Psoas muscle (tissue), 8 donors: ENCODE measurements around the gene GLI1. TPM values are rescaled to one million over a fixed set of nuclear protein-coding genes. Genes with fewer than 3 reads are reported as not detected.
A peak's percentile ranks its signal among the peaks of the same experiment; 100 is the strongest.
"Not testable (repeated sequence)": the region's sequence is repeated elsewhere in the genome, so short reads cannot be mapped to it uniquely, and the experiment has no call there.

ENCODE experiments used
- ATAC-seq, 4 donors: fragments of 200-7000 bp; cut with Tn5 transposase; one replicate each; pipeline ENCODE4 v1.9.1; 2020; ENCODE audit warnings: moderate library complexity in 3 of 4, mild to moderate bottlenecking in 2 of 4
- DNase-seq, 2 donors: peaks; one replicate each; pipeline ENCODE4 v3.0.0-alpha.2; 2020
- H3K27ac ChIP-seq: fragments of 200-600 bp; one replicate; pipeline ENCODE4 v1.8.0; 2022
- H3K27me3 ChIP-seq, 3 donors: fragments of 200-600 bp in 1 of 3; one replicate each; pipeline versions ENCODE4 v1.6.1 to v1.8.0; 2013 to 2022; ENCODE audit warnings: low read length in 2 of 3, mild to moderate bottlenecking in 2 of 3, moderate library complexity in 1 of 3; ENCODE audit not compliant: insufficient read depth in 3 of 3
- H3K36me3 ChIP-seq, 2 donors: fragments of 200-600 bp in 1 of 2; one replicate each; pipeline versions ENCODE4 v1.6.1 to v1.8.0; 2013 to 2022; ENCODE audit warnings: low read depth in 1 of 2, mild to moderate bottlenecking in 1 of 2, moderate library complexity in 1 of 2; ENCODE audit not compliant: insufficient read depth in 1 of 2
- H3K4me1 ChIP-seq: fragments of 200-600 bp; one replicate; pipeline ENCODE4 v1.8.0; 2022
- H3K4me3 ChIP-seq: fragments of 200-600 bp; one replicate; pipeline ENCODE4 v1.8.0; 2022; ENCODE audit warnings: mild to moderate bottlenecking
- H3K9me3 ChIP-seq: fragments of 200-600 bp; one replicate; pipeline ENCODE4 v1.8.0; 2022
- WGBS, 3 donors: extraction: QIAGEN DNeasy Blood & Tissue Kit; methylation state at CpG; one replicate each; pipeline versions ENCODE4 v1.1.6 to v1.1.7; 2013; 5-methylcytosine and 5-hydroxymethylcytosine counted together
- intact Hi-C, 2 donors: fragments of 100-400 bp; cut with DNase I; formaldehyde crosslinking; loops; one replicate each; pipeline versions ENCODE4 v1.11.0 to v1.14.2; 2022
- long read RNA-seq, 2 donors: library from polyadenylated mRNA; unstranded; transcript quantifications; one replicate each; pipeline ENCODE4 v2.0.0, GENCODE V29; 2021
- polyA plus RNA-seq, 3 donors: library from polyadenylated mRNA; stranded (reverse); fragments of 200-250 nt; gene quantifications; one replicate each; pipeline ENCODE4 v1.2.3, GENCODE V29; 2013
- total RNA-seq, 4 donors: library from RNA; stranded (reverse); fragmentation: NEBNext Ultra II Directional in 2 of 4; extraction: Animal tissue kit (Norgen Biotek cat#: 25700) in 2 of 4; gene quantifications; one replicate each; pipeline versions ENCODE4 v1.2.1 to v1.2.4, GENCODE V29; 2021 to 2023
- TF ChIP-seq, protein P1 (sequence below): fragments of 200-600 bp; IDR thresholded peaks from one replicate; pipeline ENCODE4 v1.8.0; 2022; ENCODE audit warnings: antibody characterized with exemption
- donor health status: healthy with polysubstance abuse.
- donor health status: DM: no; HTN: no; CAD: no; lungs with moderate emphysema.
- donor health status: Bipolar disorder and iron deficiency.
- donor health status: healthy.
- donor health status: DM: yes; HTN: yes; CAD: no.
- donor health status: DM: no; HTN: no; CAD: no.
- donor health status: DM: no; HTN: no; CAD: no.
- donor health status: DM: yes; HTN: yes; CAD: no.

The GLI1 gene
- total RNA-seq (under 1 TPM in 3 of 4 donors, not detected in 1; 0.07 to 0.86 (median 0.61) TPM), polyA plus RNA-seq (under 1 TPM; 0.21 to 0.34 (median 0.23) TPM)
- long read RNA-seq, donor 1, result 0 reads
- long read RNA-seq, donor 2, result 0 reads

DNA sequence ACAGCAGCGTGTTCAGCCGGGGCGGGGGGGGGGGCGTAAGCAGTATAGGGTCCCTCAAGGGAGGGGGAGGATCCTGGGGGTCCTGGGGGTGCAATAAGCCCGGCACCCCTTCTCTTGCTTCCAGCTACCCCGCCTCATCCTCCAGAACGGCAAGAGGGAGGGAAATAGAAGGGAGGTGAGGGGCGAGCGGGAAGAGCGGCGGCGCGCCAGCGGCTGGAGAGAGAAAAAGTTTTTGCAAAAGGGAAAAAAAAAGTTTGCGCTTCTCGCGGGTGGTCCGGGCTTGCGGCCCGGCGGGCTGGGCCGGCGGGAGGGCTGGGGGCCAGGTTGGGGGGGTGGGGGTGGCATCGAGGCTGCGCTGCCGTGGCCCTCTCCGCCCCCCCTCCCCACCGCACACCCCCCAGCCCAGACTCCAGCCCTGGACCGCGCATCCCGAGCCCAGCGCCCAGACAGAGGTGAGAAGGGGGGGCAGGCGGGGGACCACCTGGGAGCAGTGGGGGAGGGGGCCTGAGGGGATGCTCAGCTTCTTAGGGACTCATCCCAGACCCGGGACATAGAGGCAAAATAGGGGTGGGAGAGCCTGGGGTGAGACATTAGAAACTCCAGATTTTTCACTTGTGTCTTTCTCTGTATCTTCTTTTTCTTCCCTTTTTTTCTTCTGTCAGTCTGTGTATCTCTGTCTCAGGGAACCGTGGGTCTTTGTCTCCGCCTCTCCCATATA, at the start of gene GLI1:
TSS of gene GLI1 (plus strand) at position 36 of the 718 bp plus-strand sequence. CDS start 3,907 bp downstream, outside the sequence.
- peaks cover 35% of the 10 kb centered on the region for H3K4me1 ChIP-seq
- ATAC-seq, result no peak
- intact Hi-C loops, result loop anchor here (2.0 to 10.0 kb wide), 5 partner anchors 151 to 245 kb away; partner anchors contain the start of gene NXPH4 (in 1 of the 2)

DNA sequence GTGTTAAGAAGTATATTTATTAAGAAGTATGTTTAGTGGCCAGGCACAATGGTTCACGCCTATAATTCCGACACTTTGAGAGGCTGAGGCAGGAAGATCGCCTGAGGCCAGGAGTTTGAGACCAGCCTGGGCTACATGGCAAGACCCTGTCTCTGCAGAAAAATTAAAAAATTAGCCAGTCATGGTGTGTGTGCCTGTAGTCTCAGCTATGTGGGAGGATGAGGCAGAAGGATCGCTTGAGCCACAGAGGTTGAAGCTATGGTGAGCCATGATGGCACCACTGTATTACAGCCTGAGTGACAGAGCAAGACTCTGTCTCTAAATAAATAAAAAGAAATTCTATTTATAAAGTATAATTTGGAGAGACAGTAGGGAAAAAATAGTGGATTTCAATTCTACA, 49.1 kb upstream of the GLI1 start:
- ATAC-seq (no peak), DNase-seq (no peak)
- 97 to 98% (median 98%) methylated on average over 4 of the region's 4 CpGs for WGBS, 3 donors
- Histone ChIP-seq H3K9me3 (no peaks in the 10 kb centered on the region), H3K4me3 (no peak overlapping the region), H3K27ac (no peak overlapping the region), H3K27me3 (no peaks in the 10 kb centered on the region), H3K4me1 (no peaks in the 10 kb centered on the region), H3K36me3 (no peaks in the 10 kb centered on the region)
- TF ChIP-seq, protein P1, sequence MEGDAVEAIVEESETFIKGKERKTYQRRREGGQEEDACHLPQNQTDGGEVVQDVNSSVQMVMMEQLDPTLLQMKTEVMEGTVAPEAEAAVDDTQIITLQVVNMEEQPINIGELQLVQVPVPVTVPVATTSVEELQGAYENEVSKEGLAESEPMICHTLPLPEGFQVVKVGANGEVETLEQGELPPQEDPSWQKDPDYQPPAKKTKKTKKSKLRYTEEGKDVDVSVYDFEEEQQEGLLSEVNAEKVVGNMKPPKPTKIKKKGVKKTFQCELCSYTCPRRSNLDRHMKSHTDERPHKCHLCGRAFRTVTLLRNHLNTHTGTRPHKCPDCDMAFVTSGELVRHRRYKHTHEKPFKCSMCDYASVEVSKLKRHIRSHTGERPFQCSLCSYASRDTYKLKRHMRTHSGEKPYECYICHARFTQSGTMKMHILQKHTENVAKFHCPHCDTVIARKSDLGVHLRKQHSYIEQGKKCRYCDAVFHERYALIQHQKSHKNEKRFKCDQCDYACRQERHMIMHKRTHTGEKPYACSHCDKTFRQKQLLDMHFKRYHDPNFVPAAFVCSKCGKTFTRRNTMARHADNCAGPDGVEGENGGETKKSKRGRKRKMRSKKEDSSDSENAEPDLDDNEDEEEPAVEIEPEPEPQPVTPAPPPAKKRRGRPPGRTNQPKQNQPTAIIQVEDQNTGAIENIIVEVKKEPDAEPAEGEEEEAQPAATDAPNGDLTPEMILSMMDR, result no peak
- intact Hi-C loops, result no loop called here

More for the DNA sequence above, at the start of gene GLI1:
- H3K27me3 ChIP-seq, result peaks cover 0 to 8% (median 6%) of the 10 kb centered on the region in 3 donors
- 2 to 11% (median 4%) methylated on average over 3 to 35 of the region's 36 CpGs for WGBS, 3 donors
- H3K27ac ChIP-seq, result peak within 1 kb of the TSS; percentile 61
- TF ChIP-seq, protein P1, result no peak
- H3K9me3 ChIP-seq, result no peaks in the 10 kb centered on the region
- peak within 1 kb of the TSS; percentile 77 for H3K4me3 ChIP-seq
- H3K36me3 ChIP-seq, result no peaks in the 10 kb centered on the region
- no peak for DNase-seq

DNA sequence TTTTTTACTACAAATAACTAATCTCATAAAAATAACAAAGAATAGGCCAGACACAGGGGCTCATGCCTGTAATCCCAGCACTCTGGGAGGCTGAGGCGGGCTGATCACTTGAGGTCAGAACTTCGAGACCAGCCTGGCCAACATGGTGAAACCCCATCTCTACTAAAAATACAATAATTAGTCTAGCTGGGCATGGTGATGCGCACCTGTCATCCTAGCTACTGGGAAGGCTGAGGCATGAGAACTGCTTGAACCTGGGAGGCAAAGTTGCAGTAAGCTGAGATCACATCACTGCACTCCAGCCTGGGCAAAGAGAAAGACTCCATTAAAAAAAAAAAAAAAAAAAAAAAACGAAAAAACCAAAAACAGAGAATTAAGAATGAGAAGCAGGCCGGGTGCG, 45.4 kb upstream of the GLI1 start:
- DNase-seq, H3K36me3 ChIP-seq, H3K9me3 ChIP-seq, H3K27ac ChIP-seq, H3K27me3 ChIP-seq, H3K4me3 ChIP-seq, intact Hi-C loops, ATAC-seq: not testable (repeated sequence)
- peaks cover 13% of the 10 kb centered on the region for H3K4me1 ChIP-seq
- 71 to 89% (median 77%) methylated on average over 6 of the region's 6 CpGs for WGBS, 3 donors

DNA sequence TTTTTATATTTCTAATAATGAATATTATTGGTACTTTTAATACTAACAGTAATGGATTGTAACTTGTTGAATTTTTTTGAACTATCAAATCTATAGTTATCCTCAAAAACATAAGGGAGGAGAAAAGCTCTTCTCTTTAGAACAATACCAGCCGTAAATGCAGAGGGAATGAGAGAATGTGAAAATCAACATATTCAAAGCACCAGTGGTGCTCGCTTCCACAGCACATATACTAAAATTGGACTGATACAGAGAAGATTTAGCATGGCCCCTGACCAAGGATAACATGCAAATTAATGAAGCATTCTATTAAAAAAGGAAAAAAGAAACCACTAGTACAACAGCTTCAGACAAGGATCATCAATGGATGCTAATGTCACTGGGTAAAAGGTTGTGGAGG, 44.5 kb upstream of the GLI1 start:
- TF ChIP-seq, protein P1, result no peak
- no peaks in the 10 kb centered on the region for H3K36me3 ChIP-seq
- intact Hi-C loops, result no loop called here
- H3K4me1 ChIP-seq, result peaks cover 13% of the 10 kb centered on the region
- ATAC-seq (no peak), DNase-seq (no peak)
- H3K27ac ChIP-seq, result no peak overlapping the region
- 85 to 90% (median 87%) methylated on average over 2 of the region's 2 CpGs for WGBS, 3 donors
- no peaks in the 10 kb centered on the region for H3K27me3 ChIP-seq
- no peak overlapping the region for H3K4me3 ChIP-seq
- no peaks in the 10 kb centered on the region for H3K9me3 ChIP-seq
